GM19238 (cell line): Measurements from ENCODE around the gene HLA-DRA.

Experiments used
- DNase-seq: peaks from one replicate; pipeline ENCODE4 v3.0.0; 2011; ENCODE audit warnings: low spot score; ENCODE audit not compliant: insufficient read length

HLA-DRA gene

GRCh38 chr6:32439602-32440214 lies at the start of gene HLA-DRA:
HLA-DRA (plus strand) TSS chr6:32439887; CDS start chr6:32439951, 64 bp downstream.
- DNase-seq: peak; percentile 30

- no peak for DNase-seq
These were observed 48.2 kb upstream of the HLA-DRA start for GRCh38 chr6:32391505-32391904.

GRCh38 chr6:32393665-32394420 lies 45.8 kb upstream of the HLA-DRA start:
- no peak for DNase-seq

GRCh38 chr6:32396028-32396427 lies 43.7 kb upstream of the HLA-DRA start:
- no peak for DNase-seq

GRCh38 chr6:32397252-32397920 lies 42.3 kb upstream of the HLA-DRA start:
- peak; percentile 34 for DNase-seq

GRCh38 chr6:32401284-32401963 lies 38.3 kb upstream of the HLA-DRA start:
- DNase-seq: no peak

GRCh38 chr6:32402812-32403211 lies 36.9 kb upstream of the HLA-DRA start:
- no peak for DNase-seq

- DNase-seq: no peak
These were observed 34.0 kb upstream of the HLA-DRA start for GRCh38 chr6:32405656-32406055.

- no peak for DNase-seq
These were observed 33.5 kb upstream of the HLA-DRA start for GRCh38 chr6:32406197-32406596.

- DNase-seq: no peak
These were observed 32.8 kb upstream of the HLA-DRA start, which contains the start of gene BTNL2 for GRCh38 chr6:32406857-32407256. BTNL2 (minus strand) TSS chr6:32407181; CDS start chr6:32407123, 58 bp downstream.

GRCh38 chr6:32410906-32411305 lies 28.8 kb upstream of the HLA-DRA start:
- no peak for DNase-seq

GRCh38 chr6:32411566-32412327 lies 27.9 kb upstream of the HLA-DRA start:
- DNase-seq: no peak

- DNase-seq: peak; percentile 44
These were observed 26.1 kb upstream of the HLA-DRA start for GRCh38 chr6:32413427-32414047.

- DNase-seq: no peak
These were observed 24.1 kb upstream of the HLA-DRA start for GRCh38 chr6:32415521-32416019.

- no peak for DNase-seq
These were observed 23.7 kb upstream of the HLA-DRA start for GRCh38 chr6:32416036-32416435.

GRCh38 chr6:32424589-32425300 lies 14.9 kb upstream of the HLA-DRA start:
- DNase-seq: no peak

- DNase-seq: no peak
These were observed 13.3 kb upstream of the HLA-DRA start for GRCh38 chr6:32426338-32426737.

- no peak for DNase-seq
These were observed 12.5 kb upstream of the HLA-DRA start for GRCh38 chr6:32427218-32427617.

- no peak for DNase-seq
These were observed 11.7 kb upstream of the HLA-DRA start for GRCh38 chr6:32427934-32428474.
